ENCODE data around the gene CST9. TPM values are rescaled to one million over a fixed set of nuclear protein-coding genes. Genes with fewer than 3 reads are reported as not detected.

Gene CST9
- total and polyA plus RNA-seq, 2 donors (not counting 3 experiments of a cell fraction or from before 2014, with no cell fraction given), result not detected

DNA sequence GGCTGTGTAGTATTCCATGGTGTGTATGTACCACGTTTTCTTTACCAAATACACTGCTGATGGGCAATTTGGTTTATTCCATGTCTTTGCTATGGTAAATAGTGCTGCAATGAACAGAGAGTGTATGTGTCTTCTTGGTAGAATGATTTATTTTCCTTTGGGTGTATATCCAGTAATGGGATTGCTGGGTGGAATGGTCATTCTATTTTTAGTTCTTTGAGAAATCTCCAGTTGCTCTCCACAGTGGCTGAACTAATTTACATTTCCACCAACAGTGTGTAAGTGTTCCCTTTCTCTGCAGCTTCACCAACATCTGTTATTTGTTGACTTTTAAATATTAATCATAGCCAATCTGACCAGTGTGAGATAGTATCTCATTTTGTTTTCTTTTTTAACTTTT, 51.3 kb downstream of the CST9 start:
- Histone ChIP-seq H4K20me1 (replicated peaks; ENCODE audit: control insufficient read depth, extremely low read depth, insufficient read depth, low read length) (no peaks in the 10 kb centered on the region), H2AFZ (ENCODE audit: low read depth, low read length) (no peak overlapping the region), H3K4me2 (ENCODE audit: insufficient read depth, low read length) (no peak overlapping the region), H3K9me1 (replicated peaks; ENCODE audit: control insufficient read depth, extremely low read depth, insufficient read depth, low read length) (no peaks in the 10 kb centered on the region), H3K27me3 (ENCODE audit: control insufficient read depth in 2 of 2, insufficient read depth in 2 of 2, low read length in 2 of 2) (no peaks in the 10 kb centered on the region), H3K4me1 (ENCODE audit: control insufficient read depth, extremely low read depth, insufficient read depth, low read length) (no peaks in the 10 kb centered on the region), H3K36me3 (ENCODE audit: control insufficient read depth in 2 of 2, extremely low read depth in 1 of 2, insufficient read depth in 2 of 2, low read length in 2 of 2) (no peaks in the 10 kb centered on the region), H3K27ac (ENCODE audit: insufficient read depth, low read depth, low read length) (no peak overlapping the region), H3K79me2 (ENCODE audit: control insufficient read depth, insufficient read depth, low read length) (no peaks in the 10 kb centered on the region), H3K4me3 (replicated peaks in 1 of 3; ENCODE audit: insufficient read depth in 1 of 3, low read depth in 1 of 3, low read length in 3 of 3) (no peak overlapping the region), H3K9me3 (replicated peaks; ENCODE audit: control insufficient read depth, insufficient read depth, low read length) (no peaks in the 10 kb centered on the region), H3K9ac (replicated peaks; ENCODE audit: extremely low read depth, insufficient read depth, low read length) (no peak overlapping the region)
- ChIA-PET POLR2A (no interaction called here), CTCF (no interaction called here)
- no peak for FAIRE-seq
- TF ChIP-seq, protein P1, sequence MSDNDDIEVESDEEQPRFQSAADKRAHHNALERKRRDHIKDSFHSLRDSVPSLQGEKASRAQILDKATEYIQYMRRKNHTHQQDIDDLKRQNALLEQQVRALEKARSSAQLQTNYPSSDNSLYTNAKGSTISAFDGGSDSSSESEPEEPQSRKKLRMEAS (IDR thresholded peaks at IDR 0.05; ENCODE audit: insufficient read depth, insufficient read length), result no peak
- TF ChIP-seq POLR2A (IDR thresholded peaks at IDR 0.05; ENCODE audit: low read depth, low read length) (no peak), GATA2 (IDR thresholded peaks at IDR 0.05; ENCODE audit: insufficient read depth, insufficient read length, low read depth, low read length) (no peak), EZH2 (IDR thresholded peaks at IDR 0.05; ENCODE audit: borderline replicate concordance, low read depth, low read length, severe bottlenecking) (no peak), FOS (IDR thresholded peaks at IDR 0.05; ENCODE audit: borderline replicate concordance, insufficient read depth, low read length) (no peak), MYC (IDR thresholded peaks at IDR 0.05; ENCODE audit: low read depth, low read length) (no peak), JUN (IDR thresholded peaks at IDR 0.05; ENCODE audit: borderline replicate concordance, insufficient read depth, insufficient read length, low read depth) (no peak), POLR2AphosphoS5 (IDR thresholded peaks at IDR 0.05; ENCODE audit: insufficient read depth, low read depth, low read length) (no peak)
- TF ChIP-seq, protein P2, sequence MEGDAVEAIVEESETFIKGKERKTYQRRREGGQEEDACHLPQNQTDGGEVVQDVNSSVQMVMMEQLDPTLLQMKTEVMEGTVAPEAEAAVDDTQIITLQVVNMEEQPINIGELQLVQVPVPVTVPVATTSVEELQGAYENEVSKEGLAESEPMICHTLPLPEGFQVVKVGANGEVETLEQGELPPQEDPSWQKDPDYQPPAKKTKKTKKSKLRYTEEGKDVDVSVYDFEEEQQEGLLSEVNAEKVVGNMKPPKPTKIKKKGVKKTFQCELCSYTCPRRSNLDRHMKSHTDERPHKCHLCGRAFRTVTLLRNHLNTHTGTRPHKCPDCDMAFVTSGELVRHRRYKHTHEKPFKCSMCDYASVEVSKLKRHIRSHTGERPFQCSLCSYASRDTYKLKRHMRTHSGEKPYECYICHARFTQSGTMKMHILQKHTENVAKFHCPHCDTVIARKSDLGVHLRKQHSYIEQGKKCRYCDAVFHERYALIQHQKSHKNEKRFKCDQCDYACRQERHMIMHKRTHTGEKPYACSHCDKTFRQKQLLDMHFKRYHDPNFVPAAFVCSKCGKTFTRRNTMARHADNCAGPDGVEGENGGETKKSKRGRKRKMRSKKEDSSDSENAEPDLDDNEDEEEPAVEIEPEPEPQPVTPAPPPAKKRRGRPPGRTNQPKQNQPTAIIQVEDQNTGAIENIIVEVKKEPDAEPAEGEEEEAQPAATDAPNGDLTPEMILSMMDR (IDR thresholded peaks at IDR 0.05; ENCODE audit: extremely low read depth in 1 of 2, insufficient read depth in 1 of 2, low read depth in 1 of 2, low read length in 2 of 2), result no peak
- BruUV-seq (replicated peaks), result no TSS peak
- intact Hi-C loops (cut with micrococcal nuclease) (no loop called here), dilution Hi-C loops (cut with MboI; ENCODE audit: extremely low pct_ligation_motif_present, low sequenced_read_pairs) (no loop called here)
- no peak for DNase-seq (ENCODE audit: low read depth, low spot score)

Other genes starting within 250 kb of the CST9 start
- 10.0 and 12.5 TPM in 2 replicates for gene GZF1, start 243.7 kb downstream of the CST9 start, total RNA-seq
- 9.7 and 19.6 TPM in 2 replicates for gene GZF1, start 243.7 kb downstream of the CST9 start, polyA plus RNA-seq
- 8.1 and 10.1 TPM in 2 replicates for gene NAPB, start 184.4 kb downstream of the CST9 start, total RNA-seq
- 3.2 and 4.7 TPM in 2 replicates for gene NAPB, start 184.4 kb downstream of the CST9 start, polyA plus RNA-seq
- not detected in 2 replicates for gene CSTL1, start 166.2 kb downstream of the CST9 start, total RNA-seq
- gene CSTL1, start 166.2 kb downstream of the CST9 start, polyA plus RNA-seq, result not detected in 2 replicates
- gene CST11, start 153.0 kb downstream of the CST9 start, total RNA-seq, result not detected in 2 replicates
- not detected in 2 replicates for gene CST11, start 153.0 kb downstream of the CST9 start, polyA plus RNA-seq
- gene CST8, start 114.8 kb downstream of the CST9 start, total RNA-seq, result not detected in 2 replicates
- not detected in 2 replicates for gene CST8, start 114.8 kb downstream of the CST9 start, polyA plus RNA-seq
- not detected in 2 replicates for gene CST9L, start 37.4 kb downstream of the CST9 start, total RNA-seq
- not detected in 2 replicates for gene CST9L, start 37.4 kb downstream of the CST9 start, polyA plus RNA-seq
- 251 and 260 TPM in 2 replicates for gene CST3, start 32.0 kb upstream of the CST9 start, total RNA-seq
- gene CST3, start 32.0 kb upstream of the CST9 start, polyA plus RNA-seq, result 479 and 691 TPM in 2 replicates
- gene CST4, start 83.1 kb upstream of the CST9 start, total RNA-seq, result not detected in 2 replicates
- gene CST4, start 83.1 kb upstream of the CST9 start, polyA plus RNA-seq, result not detected in 2 replicates
- gene CST1, start 145.0 kb upstream of the CST9 start, total RNA-seq, result 2.2 TPM in 1 of 2 replicates, not detected in the other
- 0.19 and 0.30 TPM in 2 replicates for gene CST1, start 145.0 kb upstream of the CST9 start, polyA plus RNA-seq
- not detected in 2 replicates for gene CST2, start 220.8 kb upstream of the CST9 start, total RNA-seq
- gene CST2, start 220.8 kb upstream of the CST9 start, polyA plus RNA-seq, result not detected in 2 replicates

Measured in endothelial cell of umbilical vein (primary cell).